Hepatocyte (in vitro differentiated cells): Measurements from ENCODE around the gene AGAP3. TPM values are rescaled to one million over a fixed set of nuclear protein-coding genes. Genes with fewer than 3 reads are reported as not detected.
A peak's percentile ranks its signal among the peaks of the same experiment; 100 is the strongest.

Experiments
- DNase-seq: peaks from one replicate; pipeline ENCODE4 v3.0.0-alpha.2; 2016; ENCODE audit warnings: low spot score
- H2AFZ ChIP-seq: fragments of 200-600 bp; sonication (generic); 2 replicates; pipeline ENCODE4 v1.6.0; 2016; ENCODE audit warnings: antibody characterized with exemption, mild to moderate bottlenecking
- H3K27ac ChIP-seq: fragments of 200-600 bp; sonication (generic); 2 replicates; pipeline ENCODE4 v1.5.1; 2016; ENCODE audit warnings: mild to moderate bottlenecking
- H3K27me3 ChIP-seq: fragments of 200-600 bp; sonication (generic); 2 replicates; pipeline ENCODE4 v1.6.1; 2016
- H3K36me3 ChIP-seq: fragments of 200-600 bp; sonication (generic); replicated peaks from 2 replicates; pipeline ENCODE4 v1.5.1; 2016; ENCODE audit warnings: low read depth; ENCODE audit not compliant: insufficient read depth
- H3K4me1 ChIP-seq: fragments of 200-600 bp; sonication (generic); 2 replicates; pipeline ENCODE4 v1.5.1; 2016; ENCODE audit warnings: mild to moderate bottlenecking, moderate library complexity; ENCODE audit not compliant: insufficient read depth
- H3K4me2 ChIP-seq: fragments of 200-600 bp; sonication (generic); 2 replicates; pipeline ENCODE4 v1.6.0; 2016
- H3K4me3 ChIP-seq: fragments of 200-600 bp; sonication (generic); 2 replicates; pipeline ENCODE4 v1.5.1; 2016; ENCODE audit warnings: mild to moderate bottlenecking
- H3K79me2 ChIP-seq: fragments of 200-600 bp; sonication (generic); 2 replicates; pipeline ENCODE4 v1.6.0; 2017; ENCODE audit warnings: mild to moderate bottlenecking
- H3K9me2 ChIP-seq: fragments of 200-600 bp; sonication (generic); replicated peaks from 2 replicates; pipeline ENCODE4 v1.6.0; 2017; ENCODE audit warnings: mild to moderate bottlenecking; ENCODE audit not compliant: insufficient read depth
- H3K9me3 ChIP-seq: fragments of 200-600 bp; sonication (generic); 2 replicates; pipeline ENCODE4 v1.5.1; 2016; ENCODE audit warnings: low read depth, mild to moderate bottlenecking
- H4K20me1 ChIP-seq: fragments of 200-600 bp; sonication (generic); 2 replicates; pipeline ENCODE4 v1.6.0; 2016; ENCODE audit warnings: mild to moderate bottlenecking; ENCODE audit not compliant: insufficient read depth, poor library complexity, severe bottlenecking
- EZH2 ChIP-seq: fragments of 200-600 bp; sonication (generic); IDR thresholded peaks from 2 replicates; pipeline ENCODE4 v1.6.1; 2016; ENCODE audit warnings: antibody characterized with exemption, mild to moderate bottlenecking, borderline replicate concordance
- EZH2phosphoT487 ChIP-seq: fragments of 200-600 bp; sonication (generic); IDR thresholded peaks from one replicate; pipeline ENCODE4 v1.6.1; 2018; ENCODE audit warnings: antibody characterized with exemption, mild to moderate bottlenecking, low read depth, moderate library complexity; ENCODE audit not compliant: unreplicated experiment, severe bottlenecking
- WGBS: methylation state at CpG from one replicate; pipeline ENCODE4 v1.1.6; 2016; ENCODE audit warnings: low lambda C conversion rate; ENCODE audit errors: missing lambda C conversion rate; 5-methylcytosine and 5-hydroxymethylcytosine counted together
- polyA plus RNA-seq: library from polyadenylated mRNA; unstranded; fragments of >200 nt; fragmentation: Nextera tagmentation; extraction: Ambion mirVana; gene quantifications from 2 replicates; pipeline ENCODE4 v1.2.1, GENCODE V29; 2016
- total RNA-seq: library from RNA; depleted of rRNA; stranded (reverse); fragments of >200 nt; gene quantifications from 2 replicates; pipeline ENCODE4 v1.2.3, GENCODE V29; 2014
- TF ChIP-seq, protein P1 (sequence below): fragments of 200-600 bp; sonication (generic); IDR thresholded peaks from 2 replicates; pipeline ENCODE4 v1.5.1; 2016; ENCODE audit warnings: antibody characterized with exemption, mild to moderate bottlenecking; ENCODE audit not compliant: poor library complexity

AGAP3 gene
- total and polyA plus RNA-seq, 2 experiments from 2014 or later, result 44.0 to 56.7 TPM

DNA sequence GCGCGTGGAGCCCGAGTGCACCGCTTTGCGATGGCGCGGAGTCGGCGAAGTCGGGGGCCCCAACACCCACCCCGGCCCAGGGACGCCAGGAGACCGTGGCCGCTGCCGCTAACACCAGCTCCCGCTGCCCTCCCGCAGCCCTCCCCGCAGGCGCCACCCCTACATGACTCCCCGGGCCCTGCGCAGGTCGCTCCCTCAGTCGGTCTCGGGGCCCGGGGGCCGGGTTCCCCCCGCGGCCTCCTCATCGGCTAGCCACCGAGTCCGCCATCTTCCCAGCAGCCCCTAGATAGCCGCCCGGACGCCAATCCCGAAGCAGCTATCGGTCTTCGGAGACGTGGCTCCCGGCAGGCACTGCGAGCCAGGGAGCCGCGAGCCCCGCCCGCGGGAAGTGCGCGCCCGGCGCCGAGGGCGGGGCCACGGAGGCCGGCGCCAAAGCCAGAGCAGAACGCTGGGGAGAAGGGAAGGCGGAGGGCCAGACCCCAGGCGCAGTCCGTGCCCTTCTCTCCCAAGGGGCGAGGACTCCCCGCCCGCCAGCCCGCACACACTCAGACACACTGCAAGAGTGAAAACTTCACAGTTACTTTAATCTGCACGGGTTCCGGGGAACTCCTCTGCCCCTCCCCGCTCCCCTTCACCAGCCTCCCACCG is 5.6 kb upstream of the AGAP3 start, which contains the start of gene FASTK:
Gene FASTK, minus strand, starts transcription at position 288 of the 648 bp plus-strand sequence. Its CDS starts 43 bp downstream, at position 245.
- peak; percentile 97 for DNase-seq
- H3K4me3 ChIP-seq, result peak within 1 kb of the TSS; percentile 93
- H2AFZ ChIP-seq, result peak within 1 kb of the TSS; percentile 83
- peak within 1 kb of the TSS; percentile 97 for H3K27ac ChIP-seq
- H3K27me3 ChIP-seq, result no peaks in the 10 kb centered on the region
- H3K9me3 ChIP-seq, result no peaks in the 10 kb centered on the region
- no peaks in the 10 kb centered on the region for H4K20me1 ChIP-seq
- peaks cover 39% of the 10 kb centered on the region for H3K79me2 ChIP-seq
- no peaks in the 10 kb centered on the region for H3K9me2 ChIP-seq
- 3% methylated on average over 52 of the region's 66 CpGs for WGBS
- no peaks in the 10 kb centered on the region for H3K36me3 ChIP-seq
- peaks cover 51% of the 10 kb centered on the region for H3K4me1 ChIP-seq
- TF ChIP-seq EZH2, result no peak
- TF ChIP-seq, protein P1, sequence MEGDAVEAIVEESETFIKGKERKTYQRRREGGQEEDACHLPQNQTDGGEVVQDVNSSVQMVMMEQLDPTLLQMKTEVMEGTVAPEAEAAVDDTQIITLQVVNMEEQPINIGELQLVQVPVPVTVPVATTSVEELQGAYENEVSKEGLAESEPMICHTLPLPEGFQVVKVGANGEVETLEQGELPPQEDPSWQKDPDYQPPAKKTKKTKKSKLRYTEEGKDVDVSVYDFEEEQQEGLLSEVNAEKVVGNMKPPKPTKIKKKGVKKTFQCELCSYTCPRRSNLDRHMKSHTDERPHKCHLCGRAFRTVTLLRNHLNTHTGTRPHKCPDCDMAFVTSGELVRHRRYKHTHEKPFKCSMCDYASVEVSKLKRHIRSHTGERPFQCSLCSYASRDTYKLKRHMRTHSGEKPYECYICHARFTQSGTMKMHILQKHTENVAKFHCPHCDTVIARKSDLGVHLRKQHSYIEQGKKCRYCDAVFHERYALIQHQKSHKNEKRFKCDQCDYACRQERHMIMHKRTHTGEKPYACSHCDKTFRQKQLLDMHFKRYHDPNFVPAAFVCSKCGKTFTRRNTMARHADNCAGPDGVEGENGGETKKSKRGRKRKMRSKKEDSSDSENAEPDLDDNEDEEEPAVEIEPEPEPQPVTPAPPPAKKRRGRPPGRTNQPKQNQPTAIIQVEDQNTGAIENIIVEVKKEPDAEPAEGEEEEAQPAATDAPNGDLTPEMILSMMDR, result no peak
- no peak for TF ChIP-seq EZH2phosphoT487
- peak within 1 kb of the TSS; percentile 96 for H3K4me2 ChIP-seq

DNA sequence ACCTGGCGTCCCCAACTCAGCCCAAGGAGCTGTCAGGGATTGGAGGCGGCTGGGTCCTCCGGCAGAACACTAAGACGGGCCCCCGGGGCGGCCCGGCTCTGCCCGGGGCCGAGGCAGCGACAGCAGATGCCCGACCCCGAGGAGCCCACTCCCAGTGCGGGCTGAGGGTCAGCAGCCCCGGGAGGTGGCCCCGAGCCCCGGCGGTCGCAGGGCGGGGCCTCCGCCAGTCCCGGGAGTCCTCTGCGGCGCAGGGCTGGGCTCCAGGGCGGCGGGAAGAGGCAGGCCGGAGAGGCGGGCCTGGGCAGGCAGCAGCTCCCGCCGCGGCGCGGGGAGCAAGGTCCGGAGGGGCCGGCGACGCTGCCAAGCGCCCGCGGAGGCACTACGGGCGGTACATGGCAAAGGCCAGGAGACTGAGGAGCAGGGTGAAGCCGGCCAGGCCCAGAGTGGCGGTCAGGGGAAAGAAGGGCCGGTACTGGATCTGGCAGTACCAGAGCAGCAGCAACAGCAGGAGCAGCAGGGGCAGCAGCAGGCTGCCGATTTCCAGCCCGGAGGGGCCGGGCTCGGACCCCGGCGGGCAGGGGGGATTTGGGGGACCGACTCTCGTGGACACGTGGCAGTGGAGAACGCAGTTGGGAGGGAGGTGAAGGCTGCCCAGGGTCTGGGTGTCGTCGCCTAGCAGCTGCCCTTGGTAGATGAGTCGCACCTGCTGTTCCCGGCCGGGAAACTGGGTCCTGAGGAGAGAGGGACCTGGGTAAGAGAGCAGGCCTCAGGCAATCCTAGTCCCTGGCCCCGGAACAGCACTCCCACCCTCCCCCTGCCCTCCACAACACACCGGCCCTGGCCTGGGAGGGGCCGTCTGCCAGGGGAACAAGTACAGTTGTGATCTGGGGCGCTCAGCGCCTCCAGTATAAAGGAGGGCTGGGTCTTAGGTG is 4.8 kb upstream of the AGAP3 start:
- Histone ChIP-seq H3K36me3 (no peaks in the 10 kb centered on the region), H2AFZ (no peak overlapping the region), H3K4me1 (peaks cover 55% of the 10 kb centered on the region), H3K4me2 (peak overlapping the region; percentile 90), H3K9me2 (no peaks in the 10 kb centered on the region), H3K9me3 (no peaks in the 10 kb centered on the region), H3K4me3 (peak overlapping the region; percentile 11), H4K20me1 (no peaks in the 10 kb centered on the region), H3K27ac (peak overlapping the region; percentile 94), H3K79me2 (peaks cover 39% of the 10 kb centered on the region), H3K27me3 (no peaks in the 10 kb centered on the region)
- 48% methylated on average over 42 of the region's 64 CpGs for WGBS
- TF ChIP-seq, protein P1, result no peak
- TF ChIP-seq EZH2phosphoT487 (no peak), EZH2 (no peak)
- DNase-seq, result peak; percentile 60

DNA sequence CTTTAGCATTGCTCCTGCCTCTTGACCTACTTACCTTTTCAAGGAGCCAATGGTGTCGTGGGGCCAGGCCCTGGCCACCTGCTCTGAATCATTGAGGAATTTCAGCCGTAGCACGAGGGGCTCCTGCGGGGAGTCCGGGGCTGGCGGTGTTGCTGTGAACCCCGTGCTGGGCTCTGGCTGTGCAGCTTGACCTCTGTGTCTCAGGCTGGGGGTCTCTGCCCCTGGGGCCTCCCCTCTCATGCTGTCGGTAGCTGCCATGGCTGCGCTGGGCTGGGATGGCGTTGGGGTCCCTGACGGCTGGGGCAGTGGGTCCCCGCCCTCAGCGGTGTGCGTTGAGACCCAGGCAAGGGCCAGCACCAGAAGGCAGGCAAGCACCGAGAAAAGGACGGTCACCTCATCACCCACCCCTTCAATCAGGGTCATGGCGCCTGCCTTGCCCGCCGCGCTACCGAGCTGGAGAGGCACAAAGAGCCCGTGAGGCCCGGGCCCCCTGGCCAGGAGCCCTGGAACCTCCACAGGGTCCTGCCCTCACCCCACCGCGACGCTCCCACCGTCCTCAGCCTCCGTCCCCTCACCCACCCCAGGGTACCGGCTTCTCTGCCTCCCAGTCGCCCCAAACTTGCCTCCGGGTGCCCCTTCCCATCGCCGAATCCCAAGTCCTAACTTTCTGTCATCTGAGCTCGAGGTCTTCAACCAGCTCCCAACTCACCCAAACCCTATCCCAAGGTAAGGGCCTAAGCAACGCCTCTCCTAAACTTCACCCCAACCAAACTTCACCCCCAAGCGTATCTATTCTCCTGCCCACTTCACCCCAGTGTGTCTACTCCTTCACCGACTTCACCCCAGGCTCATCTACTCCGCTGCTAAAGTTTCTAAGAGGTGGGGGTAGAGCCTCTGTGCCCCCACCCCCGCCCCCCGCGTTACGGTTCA is 3.9 kb upstream of the AGAP3 start:
- H3K36me3 ChIP-seq, result no peaks in the 10 kb centered on the region
- H3K4me2 ChIP-seq, result peak overlapping the region; percentile 90
- peaks cover 45% of the 10 kb centered on the region for H3K79me2 ChIP-seq
- peaks cover under 1% of the 10 kb centered on the region for H4K20me1 ChIP-seq
- 68% methylated on average over 33 of the region's 42 CpGs for WGBS
- H3K4me3 ChIP-seq, result peak overlapping the region; percentile 91
- TF ChIP-seq, protein P1, result no peak
- TF ChIP-seq EZH2, result no peak
- TF ChIP-seq EZH2phosphoT487, result no peak
- H3K27me3 ChIP-seq, result no peaks in the 10 kb centered on the region
- no peaks in the 10 kb centered on the region for H3K9me2 ChIP-seq
- H2AFZ ChIP-seq, result peak overlapping the region; percentile 79
- peaks cover 54% of the 10 kb centered on the region for H3K4me1 ChIP-seq
- H3K9me3 ChIP-seq, result no peaks in the 10 kb centered on the region
- DNase-seq, result no peak
- peak overlapping the region; percentile 94 for H3K27ac ChIP-seq
